Medulla oblongata (tissue), 1 donor: ENCODE results near the gene TUBGCP6.
"Not testable (repeated sequence)": the region's sequence is repeated elsewhere in the genome, so short reads cannot be mapped to it uniquely, and the experiment has no call there.

Experiments used
- DNase-seq: peaks from one replicate; pipeline ENCODE4 v3.0.0-alpha.2; 2015; ENCODE audit errors: extremely low spot score

TUBGCP6 gene

DNA sequence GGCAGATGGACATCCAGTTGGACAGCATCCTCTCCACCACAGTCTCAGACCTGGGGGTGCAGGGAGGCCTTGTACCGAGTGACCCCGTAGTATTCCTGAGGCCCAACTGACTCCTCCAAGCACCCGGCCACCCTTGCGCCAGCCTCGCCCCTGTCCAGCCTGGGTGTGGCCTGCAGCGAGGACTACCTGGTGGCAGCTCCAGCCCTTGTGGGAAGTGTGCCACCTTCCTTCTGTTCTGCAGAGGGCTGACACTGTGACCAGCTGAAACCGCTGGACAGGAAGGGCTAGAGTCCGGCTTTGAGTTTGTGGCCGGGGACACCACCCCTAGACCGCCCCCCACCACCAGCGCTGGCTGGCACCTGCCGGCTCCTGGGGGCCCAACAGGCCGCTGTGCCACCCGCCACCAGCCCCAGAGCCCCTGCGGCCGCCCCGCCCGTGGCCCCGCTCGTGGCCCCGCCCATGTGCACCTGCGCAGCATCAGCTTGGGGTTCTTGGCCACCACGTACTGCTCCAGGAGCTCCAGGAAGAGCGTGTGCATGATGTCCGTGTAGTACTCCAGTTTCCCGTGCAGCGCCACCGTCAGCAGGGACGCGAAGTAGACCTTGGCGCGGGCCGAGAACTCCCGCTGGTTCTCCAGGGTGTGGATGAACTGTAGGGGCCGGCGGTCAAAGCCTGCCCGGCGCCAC, 35.3 kb upstream of the TUBGCP6 start:
- no peak for DNase-seq

DNA sequence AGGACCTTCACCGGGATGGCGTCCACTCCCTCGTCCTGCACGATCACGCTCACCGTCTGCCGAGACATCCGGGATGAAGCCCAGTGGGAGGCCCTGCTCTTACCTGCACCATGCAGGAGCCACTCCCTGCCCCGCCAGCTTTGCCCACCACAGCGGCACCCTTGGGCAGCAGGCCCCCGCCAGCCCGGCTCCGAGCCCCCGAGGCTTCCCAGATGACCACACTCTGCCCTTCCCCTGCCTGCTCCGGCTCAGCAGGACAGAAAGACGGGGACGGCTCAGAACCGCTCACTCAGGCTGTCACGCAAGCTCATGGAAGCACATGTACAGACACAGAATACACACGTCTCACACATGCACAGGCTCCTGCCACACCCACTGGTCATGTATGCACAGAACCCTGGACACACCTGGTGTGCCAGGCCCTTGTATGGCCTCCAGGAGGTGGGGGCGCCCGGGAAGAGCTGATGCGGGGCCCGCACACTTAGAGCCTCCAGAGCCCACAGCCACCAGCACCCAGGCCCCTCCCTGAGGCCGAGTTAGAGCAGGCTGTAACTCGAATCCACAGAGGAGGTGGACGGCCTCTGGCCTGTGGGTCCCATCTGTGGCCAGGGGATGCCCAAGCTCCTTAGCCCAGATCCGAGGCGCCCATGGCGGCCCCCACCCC, 34.3 kb upstream of the TUBGCP6 start:
- DNase-seq = no peak

DNA sequence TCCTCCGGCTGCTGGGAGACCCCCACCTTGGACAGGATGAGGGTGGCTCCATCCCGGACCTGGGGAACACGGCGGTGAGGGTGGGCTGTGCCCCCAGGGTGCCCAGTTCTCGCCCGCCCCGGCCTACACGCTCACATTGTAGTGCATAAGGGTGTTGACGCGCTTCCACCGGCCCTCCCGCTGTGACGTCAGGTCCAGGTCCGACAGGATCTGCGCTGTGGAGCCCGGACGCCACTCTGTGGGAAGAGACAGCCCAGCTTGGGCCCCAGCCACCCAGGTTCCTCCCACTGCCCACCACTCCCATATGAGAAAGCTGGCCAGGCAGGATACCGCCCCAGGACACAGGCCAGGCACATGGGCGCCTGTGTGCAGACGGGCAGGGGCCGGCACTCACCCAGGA, 33.6 kb upstream of the TUBGCP6 start:
- DNase-seq = no peak

DNA sequence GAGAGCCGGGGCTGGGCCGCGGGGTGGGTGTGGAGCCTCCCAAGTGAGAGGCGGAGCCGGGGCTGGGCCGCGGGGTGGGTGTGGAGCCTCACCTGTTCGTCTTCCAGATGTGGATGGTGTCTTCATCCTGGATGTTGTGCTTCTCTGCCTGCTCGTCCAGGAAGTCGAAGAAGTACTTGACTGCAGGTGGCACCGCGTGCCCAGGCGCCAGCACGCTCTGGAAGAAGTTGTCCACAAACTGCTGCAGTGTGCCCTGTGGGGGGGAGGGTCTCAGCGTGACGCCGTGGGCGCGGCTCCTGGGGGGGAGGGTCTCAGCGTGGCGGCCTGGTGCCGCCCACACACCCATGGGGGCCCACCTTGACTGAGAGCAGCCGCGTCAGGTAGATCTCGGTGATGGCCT, 32.9 kb upstream of the TUBGCP6 start:
- DNase-seq = no peak

DNA sequence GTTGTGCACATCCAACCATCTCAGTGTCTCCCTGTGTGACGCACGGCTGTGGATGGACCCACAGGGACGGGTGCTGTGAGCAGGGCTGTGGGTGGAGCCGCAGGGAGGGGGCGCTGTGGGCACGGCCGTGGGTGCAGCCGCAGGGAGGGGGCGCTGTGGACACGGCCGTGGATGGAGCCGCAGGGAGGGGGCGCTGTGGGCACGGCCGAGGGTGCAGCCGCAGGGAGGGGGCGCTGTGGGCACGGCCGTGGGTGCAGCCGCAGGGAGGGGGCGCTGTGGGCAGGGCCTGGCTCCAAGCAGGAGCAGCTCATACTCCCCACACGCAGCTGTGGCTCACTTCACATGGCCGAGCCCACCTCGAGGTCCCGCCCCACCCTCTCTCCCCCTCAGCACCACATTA, 31.3 kb upstream of the TUBGCP6 start:
- DNase-seq = peak; percentile 83

DNA sequence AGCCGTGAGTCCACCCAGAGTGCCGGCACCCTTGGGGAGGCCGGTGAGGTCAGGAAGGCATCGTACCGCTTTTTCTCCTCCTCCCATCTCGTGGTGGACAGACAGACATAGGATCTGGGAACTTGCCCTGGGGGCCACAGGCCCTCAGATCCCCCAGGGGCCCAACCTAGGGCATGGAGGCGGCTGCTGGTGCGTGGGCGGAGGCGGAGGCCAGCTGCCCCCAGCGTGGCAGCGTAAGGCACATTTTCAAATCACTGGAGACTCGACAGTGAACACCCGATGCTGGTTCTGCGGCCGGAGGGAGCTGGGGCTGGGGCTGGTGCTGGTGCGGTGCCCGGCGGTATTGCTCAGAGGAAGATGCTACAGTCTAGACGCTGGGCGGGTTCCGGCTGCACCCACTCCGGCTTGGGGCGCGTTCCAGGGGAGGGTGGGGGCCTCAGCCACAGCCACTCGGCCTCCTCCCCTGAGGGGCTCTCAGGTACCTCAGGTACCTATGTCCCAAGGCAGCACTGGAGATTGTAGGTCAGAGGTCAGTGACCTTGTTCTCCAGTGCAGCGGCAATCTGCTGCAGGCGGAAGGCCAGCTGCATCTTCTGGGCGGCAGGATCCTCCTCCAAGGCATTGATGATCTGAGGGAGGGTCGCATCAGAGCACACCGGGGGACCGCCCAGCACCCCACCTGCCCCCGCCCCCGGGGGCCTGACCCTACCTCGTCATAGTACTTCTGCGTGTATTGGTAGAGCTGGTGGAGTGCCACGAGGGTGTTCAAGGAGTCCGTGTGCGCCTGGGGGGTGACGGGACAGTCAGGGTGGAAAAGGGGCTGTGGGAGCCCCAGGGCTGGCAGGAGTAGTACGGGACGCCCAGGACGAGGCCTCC, 30.6 kb upstream of the TUBGCP6 start:
- DNase-seq = no peak

DNA sequence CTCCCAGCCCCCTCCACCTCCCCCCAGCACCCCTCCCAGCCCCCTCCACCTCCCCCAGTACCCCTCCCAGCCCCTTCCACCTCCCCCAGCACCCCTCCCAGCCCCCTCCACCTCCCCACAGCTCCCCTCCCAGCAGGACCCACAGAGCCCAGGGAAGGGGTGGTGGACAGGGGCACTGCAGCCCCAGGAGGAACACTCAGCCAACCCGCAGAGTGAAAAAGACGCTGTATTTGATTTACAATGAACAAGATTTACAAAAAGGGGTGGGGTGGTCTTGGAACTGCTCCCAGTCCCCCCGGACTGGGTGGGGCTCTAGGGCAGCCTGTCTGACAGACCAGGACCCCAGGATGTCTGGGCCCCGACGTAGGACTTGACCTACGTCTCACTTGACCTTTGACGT, 29.9 kb upstream of the TUBGCP6 start:
- DNase-seq = no peak

DNA sequence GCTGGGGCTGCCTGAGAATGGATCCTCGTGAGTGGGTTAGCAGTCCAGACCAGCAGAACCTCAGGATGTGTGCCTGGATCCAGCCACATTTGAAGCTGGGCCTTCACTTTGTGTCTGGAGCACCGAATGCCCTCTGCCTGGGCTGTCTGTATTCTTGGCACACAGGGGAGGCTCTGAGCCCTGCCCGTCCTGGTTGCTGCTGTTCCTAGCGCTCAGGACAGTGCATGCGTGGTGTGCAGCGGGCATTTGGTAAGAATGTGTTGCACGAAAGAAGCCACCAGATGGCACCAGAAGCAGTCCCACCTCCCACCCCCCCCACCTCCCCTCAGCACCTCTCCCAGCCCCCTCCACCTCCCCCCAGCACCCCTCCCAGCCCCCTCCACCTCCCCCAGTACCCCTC, 29.5 kb upstream of the TUBGCP6 start:
- DNase-seq = peak; percentile 65

DNA sequence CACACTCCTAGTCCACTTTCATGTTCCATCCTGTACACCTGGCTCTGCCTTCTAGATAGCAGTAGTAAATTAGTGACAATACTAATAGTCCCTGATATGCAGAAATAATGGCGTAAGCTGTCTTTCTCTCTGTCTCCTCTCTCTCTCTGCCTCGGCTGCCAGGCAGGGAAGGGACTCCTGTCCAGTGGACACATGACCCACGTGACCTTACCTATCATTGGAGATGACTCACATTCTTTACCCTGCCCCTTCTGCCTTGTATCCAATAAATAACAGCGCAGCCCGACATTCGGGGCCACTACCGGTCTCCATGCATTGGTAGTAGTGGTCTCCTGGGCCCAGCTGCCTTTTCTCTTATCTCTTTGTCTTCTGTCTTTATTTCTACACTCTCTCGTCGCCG, 29.0 kb upstream of the TUBGCP6 start:
- DNase-seq = not testable (repeated sequence)

DNA sequence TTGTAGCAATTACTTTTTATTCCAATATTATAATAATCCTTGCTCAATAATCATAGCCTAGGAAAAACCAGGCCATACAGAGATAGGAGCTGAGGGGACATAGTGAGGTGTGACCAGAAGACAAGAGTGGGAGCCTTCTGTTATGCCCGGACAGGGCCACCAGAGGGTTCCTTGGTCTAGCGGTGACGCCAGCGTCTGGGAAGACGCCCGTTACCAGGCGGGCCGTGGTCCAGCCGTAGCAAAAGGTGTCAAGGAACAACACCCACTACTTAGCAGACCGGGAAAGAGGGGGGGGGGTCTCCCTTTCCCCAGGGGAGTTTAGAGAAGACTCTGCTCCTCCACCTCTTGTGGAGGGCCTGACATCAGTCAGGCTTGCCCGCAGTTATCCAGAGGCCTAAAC, 28.5 kb upstream of the TUBGCP6 start:
- not testable (repeated sequence) for DNase-seq

DNA sequence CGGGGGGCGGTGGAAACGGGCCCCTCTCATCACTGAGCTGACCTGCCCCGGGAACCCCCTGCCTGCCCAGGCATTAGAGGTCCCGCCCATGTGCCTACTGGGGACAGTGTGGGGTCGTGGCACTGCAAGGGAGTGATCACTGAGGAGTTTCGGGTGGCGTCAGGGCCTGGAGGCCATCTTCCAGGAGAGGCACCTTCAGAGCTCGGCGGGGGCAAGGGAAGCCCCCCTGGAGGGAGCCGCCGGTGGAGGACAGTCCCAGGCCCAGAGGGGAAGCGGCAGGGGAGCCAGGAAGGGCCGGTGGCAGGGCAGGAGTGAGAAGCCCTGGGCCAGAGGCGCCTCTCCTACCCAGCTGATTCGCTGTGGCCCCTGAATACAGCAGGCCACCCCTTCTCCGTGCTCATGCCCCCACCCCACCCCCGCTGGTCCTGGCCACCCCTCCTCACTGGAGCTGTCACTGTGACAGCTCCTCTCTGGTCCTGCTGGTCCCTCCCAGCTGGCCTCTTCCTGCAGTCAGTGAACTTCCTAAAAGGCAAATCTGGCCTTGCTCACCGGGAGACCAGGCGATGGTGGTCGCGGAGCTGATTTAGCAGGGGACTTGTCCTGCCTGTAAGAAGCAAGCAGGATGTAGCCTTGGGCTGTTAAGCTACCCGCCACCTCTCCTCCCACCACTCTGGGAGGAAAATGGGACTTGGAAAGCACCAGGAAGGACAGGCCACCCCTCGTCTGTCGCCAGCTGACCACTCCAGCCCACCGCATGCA, 27.4 kb upstream of the TUBGCP6 start:
- DNase-seq = no peak

DNA sequence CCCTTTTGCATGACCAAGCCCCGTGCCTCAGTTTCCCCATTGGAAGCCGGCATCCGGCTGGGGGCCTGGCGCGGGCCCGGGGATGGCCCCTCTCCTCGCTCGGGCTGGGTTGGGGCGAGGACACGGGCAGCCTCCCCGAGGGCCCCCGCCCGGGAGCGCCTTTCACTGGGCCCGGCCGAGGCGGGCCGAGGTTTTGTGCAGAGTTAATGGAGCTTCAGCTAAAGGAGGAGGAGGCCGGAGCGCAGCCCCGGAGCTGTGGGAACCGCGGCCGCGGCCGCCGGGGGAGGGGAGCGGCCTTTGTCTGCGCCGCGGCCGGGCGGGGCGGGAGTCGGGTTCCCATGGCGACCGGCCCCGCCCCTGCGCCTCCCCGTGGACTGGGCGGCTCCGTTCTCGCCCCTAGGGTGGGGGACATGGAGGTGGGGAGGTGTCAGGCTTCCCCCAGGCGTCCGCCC, 26.7 kb upstream of the TUBGCP6 start:
- peak; percentile 47 for DNase-seq

DNA sequence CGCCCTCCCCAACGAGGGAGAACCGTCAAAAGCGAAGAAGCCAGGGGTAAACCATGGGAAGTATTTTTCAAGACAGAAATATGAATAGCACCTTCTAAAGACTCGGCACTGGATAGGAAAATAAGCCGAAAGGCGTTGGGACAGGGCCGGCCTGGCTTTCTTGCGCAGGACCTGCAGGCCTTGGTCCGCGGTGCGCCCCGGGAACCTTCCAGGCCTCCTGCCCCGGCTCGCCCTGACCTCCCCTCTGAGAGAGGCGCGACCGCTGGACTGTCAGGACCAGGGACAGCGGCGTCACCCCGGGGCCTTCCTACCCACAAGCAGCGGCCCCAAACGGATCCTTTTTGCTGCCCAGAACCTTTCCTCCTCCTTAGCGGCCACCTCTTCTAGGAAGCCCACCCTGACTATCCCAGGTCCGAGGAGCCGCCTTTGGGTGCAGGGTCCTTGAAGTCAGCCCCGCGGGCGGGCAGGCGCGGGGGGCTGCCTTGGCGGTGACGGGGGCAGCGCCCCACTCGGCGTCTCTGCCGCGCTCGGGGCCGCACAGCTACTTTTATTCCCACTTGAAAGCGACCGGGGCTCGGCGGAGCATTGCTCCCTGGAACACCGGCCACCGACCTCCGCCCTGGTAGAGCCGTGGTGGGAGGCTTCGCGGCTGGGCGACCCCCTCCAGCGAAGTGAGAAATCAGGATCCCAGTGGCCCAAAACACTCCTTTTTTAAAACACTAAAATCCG, 26.0 kb upstream of the TUBGCP6 start:
- no peak for DNase-seq

DNA sequence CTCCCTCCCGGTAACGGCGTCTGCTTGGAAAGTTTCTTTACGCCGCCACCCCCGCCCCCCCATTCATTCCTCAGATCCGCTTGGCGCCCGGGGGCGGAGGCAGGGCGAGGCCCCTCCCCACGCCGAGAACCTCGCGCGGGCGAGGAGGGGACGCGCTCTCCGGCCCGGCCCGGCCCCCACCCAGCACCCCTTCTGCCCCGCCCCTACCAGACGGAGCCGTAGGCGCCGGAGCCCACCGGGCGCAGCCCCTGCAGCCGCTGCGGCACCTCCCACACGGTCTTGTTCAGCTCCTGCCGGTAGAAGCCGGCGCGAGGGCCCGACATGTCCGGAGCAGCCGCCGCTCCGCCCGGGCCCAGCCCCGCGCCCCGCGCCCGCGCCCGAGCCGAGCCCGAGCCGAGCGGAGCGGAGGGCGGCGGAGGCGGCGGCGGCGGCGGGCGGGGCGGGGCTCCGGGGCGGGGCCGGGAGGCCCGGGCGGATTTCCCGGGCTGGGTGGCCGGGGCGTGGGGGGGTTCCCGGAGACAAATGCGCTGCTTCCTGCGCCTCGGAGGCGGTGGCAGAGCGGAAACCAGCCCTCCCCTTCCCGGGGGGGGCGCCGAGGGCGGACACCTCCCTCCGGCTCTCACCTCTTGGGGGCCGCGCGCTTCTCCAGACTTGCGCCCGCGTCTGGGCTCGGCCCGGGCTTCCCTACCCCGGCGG, 25.3 kb upstream of the TUBGCP6 start, which contains the start of gene MAPK11:
TSS of gene MAPK11 (minus strand) at position 411 of the 696 bp plus-strand sequence. CDS start at position 323, 88 bp downstream.
- DNase-seq = no peak

DNA sequence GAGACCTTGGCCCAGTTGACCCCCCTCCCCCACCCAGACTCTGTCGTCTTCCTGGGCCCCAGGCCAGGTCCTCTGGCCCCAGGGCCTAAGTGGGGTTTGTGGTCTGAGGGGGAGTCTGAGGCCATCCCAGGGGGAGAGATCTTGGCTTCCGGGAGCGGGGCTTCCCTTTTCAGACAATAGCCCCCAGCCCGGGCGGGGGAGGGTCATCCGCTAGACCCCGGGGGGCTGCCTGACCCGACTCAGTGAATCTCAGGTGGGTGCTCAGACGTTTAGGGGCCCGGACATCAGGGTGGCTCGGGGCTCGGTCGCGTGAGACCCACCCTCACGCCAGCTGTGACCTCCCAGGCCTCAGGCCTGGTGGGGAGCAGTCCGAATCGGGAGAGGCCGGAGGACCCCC, 24.7 kb upstream of the TUBGCP6 start:
- no peak for DNase-seq

DNA sequence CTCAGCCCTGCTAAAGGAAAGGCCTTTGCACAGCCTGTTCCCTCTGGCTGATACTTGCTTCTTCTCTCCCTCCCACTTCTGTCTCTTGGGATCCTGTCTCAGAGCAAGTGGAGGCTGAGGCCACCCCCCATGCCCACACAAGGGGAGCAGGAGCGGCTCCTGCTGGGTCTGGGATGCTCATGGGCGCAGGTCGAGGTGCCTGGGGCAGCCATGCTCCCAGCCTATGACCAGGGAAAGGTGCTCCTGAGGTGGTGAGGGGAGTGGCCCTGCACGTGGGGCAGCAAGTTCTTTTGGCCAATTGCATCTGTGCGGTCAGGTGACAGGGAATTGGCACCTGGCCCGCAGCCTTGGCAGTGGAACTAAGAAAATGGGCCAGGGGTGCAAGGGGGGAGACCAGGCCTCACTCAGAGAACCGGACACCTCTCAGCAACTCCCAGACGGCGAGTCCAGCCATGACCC, 23.9 kb upstream of the TUBGCP6 start:
- DNase-seq = no peak

DNA sequence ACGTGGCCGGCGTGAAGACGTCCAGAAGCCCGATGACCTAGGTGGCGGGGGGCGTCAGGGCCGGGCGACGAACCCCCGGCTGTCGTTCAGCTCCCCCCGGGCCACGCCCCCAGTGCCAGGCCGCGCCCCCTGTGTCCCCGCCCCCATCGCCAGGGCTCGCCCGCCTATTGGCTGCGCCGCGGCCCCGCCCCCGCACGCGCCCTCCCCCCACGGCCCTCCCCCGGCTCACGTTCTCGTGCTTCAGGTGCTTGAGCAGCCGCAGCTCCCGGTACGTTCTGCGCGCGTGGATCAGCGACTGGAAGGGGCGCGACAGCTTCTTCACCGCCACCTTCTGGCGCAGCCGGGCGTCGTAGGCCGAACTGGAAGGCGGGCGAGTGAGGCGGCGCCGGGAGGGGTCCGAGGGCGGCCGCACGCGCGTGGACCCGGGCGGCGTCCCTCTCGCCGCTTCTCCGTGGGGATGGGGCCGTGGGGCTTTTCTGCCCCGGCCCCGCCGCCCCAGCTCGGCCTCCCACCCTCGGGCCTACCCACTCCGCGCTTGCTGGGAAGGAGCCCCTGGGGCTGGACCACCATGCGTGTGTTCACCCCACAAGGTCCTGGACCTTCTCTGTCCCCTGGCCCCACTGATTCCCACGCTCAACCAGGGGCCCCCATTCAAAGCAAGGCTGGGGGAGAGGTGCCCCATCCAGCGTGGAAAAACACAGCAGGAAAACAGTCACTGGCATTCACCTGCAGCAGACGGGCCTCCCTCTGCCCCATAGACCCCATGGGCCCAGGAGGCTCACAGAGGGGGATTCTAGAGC, 23.0 kb upstream of the TUBGCP6 start:
- no peak for DNase-seq

DNA sequence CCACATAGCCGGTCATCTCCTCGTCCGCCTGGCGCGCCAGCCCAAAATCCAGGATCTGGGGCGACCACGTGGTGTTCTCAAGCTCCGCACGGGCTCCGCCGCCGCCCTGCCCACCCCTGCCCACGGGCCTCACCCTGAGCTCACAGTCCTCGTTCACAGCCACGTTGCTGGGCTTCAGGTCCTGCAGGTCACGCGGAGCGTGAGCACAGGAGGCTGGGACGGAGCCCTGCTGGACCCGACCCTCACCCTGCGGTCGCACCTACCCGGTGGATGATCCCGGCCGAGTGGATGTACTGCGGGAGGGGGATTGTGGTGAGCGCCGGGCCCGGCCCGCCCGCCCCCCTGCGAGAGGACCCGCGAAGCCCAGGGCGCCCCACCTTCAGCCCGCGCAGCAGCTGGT, 22.2 kb upstream of the TUBGCP6 start:
- no peak for DNase-seq

DNA sequence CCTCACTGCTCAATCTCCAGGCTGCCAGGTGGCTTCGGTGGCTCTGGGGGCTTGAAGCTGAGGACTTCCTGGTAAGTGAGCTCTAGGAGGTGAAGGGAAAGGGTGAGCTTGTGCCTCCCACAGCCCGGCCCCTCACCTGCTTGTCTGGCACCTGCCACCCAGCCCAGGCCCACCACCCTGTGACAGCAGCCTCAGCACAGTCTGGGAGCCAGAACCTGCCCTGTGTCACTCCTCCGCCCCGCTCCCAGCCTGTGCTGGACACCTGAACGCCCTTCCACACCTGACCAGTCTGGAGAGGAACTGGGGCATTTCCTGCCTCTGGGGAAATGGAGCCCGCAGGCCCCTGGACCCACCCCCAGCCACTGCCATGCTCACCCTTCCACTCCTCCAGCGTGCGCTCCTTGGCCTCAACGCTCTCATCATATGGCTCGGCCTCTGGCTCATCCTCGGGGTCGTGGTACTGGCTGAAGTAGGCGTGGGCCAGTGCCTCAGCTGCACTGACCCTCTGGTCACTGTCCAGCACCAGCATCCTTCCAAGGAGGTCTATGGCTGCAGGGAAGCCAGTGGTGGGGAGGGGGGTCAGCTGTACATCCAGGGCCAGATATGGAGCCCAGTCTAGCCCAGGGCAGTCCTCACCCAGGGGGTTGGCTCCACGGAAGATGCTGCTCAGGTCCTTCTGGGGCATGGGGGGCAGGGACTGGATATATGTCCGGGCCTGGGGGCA, 20.3 kb upstream of the TUBGCP6 start:
- DNase-seq = no peak
